ENCODE results near the gene ITGB1BP1.

GRCh38 chr2:9423922-9424272 lies 569 bp upstream of the ITGB1BP1 start:
- TF ChIP-seq POLR2A (IDR thresholded peaks at IDR 0.05) (no peak), CTCF (IDR thresholded peaks at IDR 0.05) (no peak), POLR2AphosphoS5 (IDR thresholded peaks at IDR 0.05) (no peak)

Data from sigmoid colon (tissue), 4 donors.